ENCODE data around the gene IQGAP3.

The IQGAP3 gene

GRCh38 chr1:156504438-156504813 lies 67.9 kb downstream of the IQGAP3 start:
- H3K36me3 ChIP-seq = peaks cover 0 to 1% (median 0%) of the 10 kb centered on the region in 11 experiments; a peak in 4 of 22 replicates
- peaks cover 75 to 78% (median 76%) of the 10 kb centered on the region in 10 experiments for H3K4me1 ChIP-seq
- H3K9me3 ChIP-seq (replicated peaks in 1 of 11) = no peaks in the 10 kb centered on the region
- peaks cover 2 to 10% (median 8%) of the 10 kb centered on the region in 11 experiments; a peak in 19 of 22 replicates for H4K20me1 ChIP-seq
- no peaks in the 10 kb centered on the region for H3K27me3 ChIP-seq
- H3K4me2 ChIP-seq = peak overlapping the region; percentile 86 to 98 (median 94)
- peak overlapping the region; percentile 32 to 99 (median 76); a peak in 18 of 20 replicates for H3K4me3 ChIP-seq
- TF ChIP-seq Cebpa-rat (IDR thresholded peaks at IDR 0.05) = no peak
- peak overlapping the region; percentile 93 to 100 (median 98) for H3K9ac ChIP-seq
- peak overlapping the region; percentile 95 to 100 (median 99) for H3K27ac ChIP-seq

- Histone ChIP-seq H3K4me2 (peak overlapping the region; percentile 86 to 98 (median 94)), H4K20me1 (peaks cover 8 to 15% (median 14%) of the 10 kb centered on the region in 11 experiments; a peak in 21 of 22 replicates), H3K4me3 (peak overlapping the region; percentile 46 to 99 (median 96); a peak in 19 of 20 replicates), H3K27ac (peak overlapping the region; percentile 95 to 100 (median 99)), H3K27me3 (no peaks in the 10 kb centered on the region), H3K9me3 (replicated peaks in 1 of 11) (no peaks in the 10 kb centered on the region), H3K9ac (peak overlapping the region; percentile 93 to 100 (median 98)), H3K36me3 (peaks cover 0 to 7% (median 5%) of the 10 kb centered on the region in 11 experiments; a peak in 5 of 22 replicates), H3K4me1 (peaks cover 69 to 72% (median 71%) of the 10 kb centered on the region in 10 experiments)
- no peak for TF ChIP-seq Cebpa-rat (IDR thresholded peaks at IDR 0.05)
Observed at GRCh38 chr1:156503698-156504437, 68.5 kb downstream of the IQGAP3 start.

DNA sequence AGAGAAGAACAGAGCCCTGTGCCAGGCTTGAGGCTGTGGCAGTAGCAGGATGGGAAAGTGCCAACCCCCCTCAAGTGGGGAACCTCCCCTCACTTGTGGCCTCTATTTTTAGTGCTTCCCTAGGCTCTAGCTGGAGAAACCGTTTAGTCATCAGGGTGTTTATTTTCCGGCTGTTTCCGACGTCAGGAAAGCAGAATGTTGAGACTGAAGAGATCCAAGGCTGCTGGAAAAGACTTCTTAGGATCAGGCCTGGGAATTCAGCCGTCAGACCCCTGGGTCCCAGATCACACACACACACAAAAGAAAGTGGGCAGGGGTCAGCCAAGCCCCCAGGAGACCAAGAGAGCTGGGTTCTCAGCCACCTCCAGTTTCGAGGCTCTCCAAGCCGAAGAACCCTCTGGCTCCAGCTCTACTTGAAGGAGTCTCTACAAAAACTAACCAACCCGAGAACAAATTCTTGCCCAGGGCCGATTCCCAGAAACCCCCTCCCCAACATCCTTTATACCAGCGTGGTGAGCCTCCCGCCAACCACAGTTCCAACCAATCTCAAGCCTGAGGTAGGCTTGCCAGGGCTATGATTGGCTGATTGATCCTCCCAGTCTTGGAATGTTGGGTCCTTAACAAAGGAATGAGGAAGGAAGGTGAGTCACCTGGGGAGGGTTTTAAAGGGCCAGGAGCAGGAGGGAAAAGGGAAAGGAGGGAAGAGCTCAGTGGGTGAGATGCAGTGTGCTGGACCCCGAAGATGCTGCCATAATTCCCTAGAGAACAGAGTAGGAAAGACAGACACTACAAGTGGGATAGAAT lies 69.3 kb downstream of the IQGAP3 start:
- Histone ChIP-seq H3K4me2 (peak overlapping the region; percentile 86 to 98 (median 94)), H4K20me1 (peaks cover 14 to 23% (median 20%) of the 10 kb centered on the region in 11 experiments), H3K4me1 (peaks cover 63 to 67% (median 65%) of the 10 kb centered on the region in 10 experiments), H3K36me3 (peaks cover 0 to 12% (median 8%) of the 10 kb centered on the region in 11 experiments; a peak in 6 of 22 replicates), H3K27ac (peak overlapping the region; percentile 95 to 100 (median 99)), H3K9ac (peak overlapping the region; percentile 93 to 100 (median 98)), H3K9me3 (replicated peaks in 1 of 11) (no peaks in the 10 kb centered on the region), H3K27me3 (no peaks in the 10 kb centered on the region), H3K4me3 (peak overlapping the region; percentile 46 to 99 (median 96))
- no peak for TF ChIP-seq Cebpa-rat (IDR thresholded peaks at IDR 0.05)

DNA sequence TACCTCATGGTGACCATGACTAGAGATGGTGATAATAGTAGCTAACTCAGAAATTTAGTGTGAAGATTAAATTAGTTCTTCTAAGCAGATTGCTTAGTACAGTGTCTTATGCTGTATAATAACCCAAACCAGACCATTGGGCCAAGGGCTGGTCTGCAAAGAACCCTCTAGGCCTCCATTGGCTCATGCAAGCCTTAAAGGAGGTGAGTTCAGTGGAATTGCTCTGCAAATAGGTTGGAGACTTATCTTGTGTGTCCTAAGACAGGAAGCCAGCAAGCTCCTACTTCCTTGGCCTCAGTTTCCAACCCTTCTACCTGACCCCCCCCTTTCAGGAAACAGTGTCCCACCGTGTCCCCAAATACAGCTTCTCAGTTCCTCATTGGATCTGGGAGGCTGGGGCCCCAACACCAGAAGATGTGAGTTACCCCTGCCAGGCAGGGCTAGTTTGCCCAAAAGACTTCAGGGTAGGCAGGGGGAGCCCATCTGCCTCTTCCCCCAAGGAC lies 69.9 kb downstream of the IQGAP3 start:
- Histone ChIP-seq H4K20me1 (peaks cover 21 to 30% (median 27%) of the 10 kb centered on the region in 11 experiments), H3K27me3 (no peaks in the 10 kb centered on the region), H3K9me3 (replicated peaks in 1 of 11) (no peaks in the 10 kb centered on the region), H3K4me2 (peak overlapping the region; percentile 86 to 98 (median 94)), H3K9ac (peak overlapping the region; percentile 93 to 100 (median 98)), H3K4me1 (peaks cover 63 to 67% (median 65%) of the 10 kb centered on the region in 10 experiments), H3K36me3 (peaks cover 0 to 18% (median 13%) of the 10 kb centered on the region in 11 experiments; a peak in 14 of 22 replicates), H3K4me3 (peak overlapping the region; percentile 50 to 99 (median 96)), H3K27ac (peak overlapping the region; percentile 95 to 100 (median 99))
- no peak for TF ChIP-seq Cebpa-rat (IDR thresholded peaks at IDR 0.05)

DNA sequence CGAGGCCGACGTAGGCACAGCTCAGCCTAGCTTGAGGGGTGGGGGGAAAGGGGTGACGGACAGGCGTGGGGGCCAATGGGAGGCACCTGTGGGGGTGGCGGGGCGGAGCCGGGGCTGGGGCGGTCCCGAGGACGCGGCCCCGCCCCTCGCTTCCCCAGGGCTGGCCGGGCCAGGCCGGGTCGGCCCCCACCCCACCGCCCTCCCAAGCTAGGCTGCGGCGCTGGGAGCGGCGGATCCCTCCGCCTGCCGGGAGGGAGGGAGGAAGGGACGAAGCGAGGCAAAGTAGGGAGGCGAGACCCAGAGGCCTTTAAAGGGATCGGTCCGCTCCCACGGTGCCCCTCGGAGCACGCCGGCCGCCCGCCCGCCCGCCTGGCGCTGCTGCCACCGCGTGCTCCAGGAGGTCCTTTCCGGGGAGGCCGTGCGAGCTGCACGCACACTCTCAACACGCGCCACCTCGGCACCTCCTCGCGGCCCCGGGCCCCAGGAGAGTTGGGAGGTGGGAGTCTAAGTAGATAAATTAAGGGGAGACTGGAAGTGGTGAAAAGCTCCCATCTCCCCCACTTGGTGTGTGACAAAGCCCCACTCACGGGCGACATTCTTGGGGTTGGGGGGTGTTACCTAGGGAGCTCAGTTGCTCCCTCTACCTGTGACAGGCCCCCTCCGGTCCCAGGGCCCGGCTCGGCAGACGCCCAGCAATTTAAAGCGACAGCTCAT lies 71.4 kb downstream of the IQGAP3 start:
- TF ChIP-seq Cebpa-rat (IDR thresholded peaks at IDR 0.05) = no peak
- Histone ChIP-seq H4K20me1 (peaks cover 36 to 45% (median 42%) of the 10 kb centered on the region in 11 experiments), H3K4me3 (peak overlapping the region; percentile 89 to 99 (median 98)), H3K36me3 (peaks cover 0 to 33% (median 24%) of the 10 kb centered on the region in 11 experiments; a peak in 15 of 22 replicates), H3K9me3 (replicated peaks in 1 of 11) (no peaks in the 10 kb centered on the region), H3K4me1 (peaks cover 63 to 67% (median 65%) of the 10 kb centered on the region in 10 experiments), H3K9ac (peak overlapping the region; percentile 93 to 100 (median 98)), H3K27ac (peak overlapping the region; percentile 95 to 100 (median 99)), H3K27me3 (no peaks in the 10 kb centered on the region), H3K4me2 (peak overlapping the region; percentile 86 to 98 (median 94))

DNA sequence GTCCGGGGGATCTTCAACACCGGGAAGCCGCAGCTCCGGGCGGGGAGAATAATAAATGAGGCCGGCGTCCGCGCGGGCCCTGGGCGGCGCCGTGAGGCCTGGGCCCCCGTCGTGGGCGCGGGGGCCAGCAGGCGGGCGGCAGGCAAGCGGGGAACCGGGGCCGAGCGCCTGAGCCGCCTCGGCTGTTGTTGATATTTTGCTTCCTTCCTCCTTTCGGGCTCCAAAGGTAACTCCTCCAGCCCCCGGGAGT lies 71.9 kb downstream of the IQGAP3 start, which contains the start of gene MEF2D:
Gene MEF2D (minus strand): TSS at position 233 of the 250 bp plus-strand sequence. CDS start 17,483 bp downstream, outside the sequence.
- TF ChIP-seq Cebpa-rat (IDR thresholded peaks at IDR 0.05) = no peak
- H3K27ac ChIP-seq = peak within 1 kb of the TSS; percentile 95 to 100 (median 99)
- peaks cover 63 to 67% (median 65%) of the 10 kb centered on the region in 10 experiments for H3K4me1 ChIP-seq
- H3K4me3 ChIP-seq = peak within 1 kb of the TSS; percentile 89 to 99 (median 98)
- H4K20me1 ChIP-seq = peaks cover 41 to 49% (median 47%) of the 10 kb centered on the region in 11 experiments
- H3K9me3 ChIP-seq (replicated peaks in 1 of 11) = no peaks in the 10 kb centered on the region
- no peaks in the 10 kb centered on the region for H3K27me3 ChIP-seq
- H3K9ac ChIP-seq = peak within 1 kb of the TSS; percentile 93 to 100 (median 98)
- H3K36me3 ChIP-seq = peaks cover 5 to 38% (median 29%) of the 10 kb centered on the region in 11 experiments; a peak in 16 of 22 replicates
- peak within 1 kb of the TSS; percentile 93 to 100 (median 98) for H3K4me2 ChIP-seq

DNA sequence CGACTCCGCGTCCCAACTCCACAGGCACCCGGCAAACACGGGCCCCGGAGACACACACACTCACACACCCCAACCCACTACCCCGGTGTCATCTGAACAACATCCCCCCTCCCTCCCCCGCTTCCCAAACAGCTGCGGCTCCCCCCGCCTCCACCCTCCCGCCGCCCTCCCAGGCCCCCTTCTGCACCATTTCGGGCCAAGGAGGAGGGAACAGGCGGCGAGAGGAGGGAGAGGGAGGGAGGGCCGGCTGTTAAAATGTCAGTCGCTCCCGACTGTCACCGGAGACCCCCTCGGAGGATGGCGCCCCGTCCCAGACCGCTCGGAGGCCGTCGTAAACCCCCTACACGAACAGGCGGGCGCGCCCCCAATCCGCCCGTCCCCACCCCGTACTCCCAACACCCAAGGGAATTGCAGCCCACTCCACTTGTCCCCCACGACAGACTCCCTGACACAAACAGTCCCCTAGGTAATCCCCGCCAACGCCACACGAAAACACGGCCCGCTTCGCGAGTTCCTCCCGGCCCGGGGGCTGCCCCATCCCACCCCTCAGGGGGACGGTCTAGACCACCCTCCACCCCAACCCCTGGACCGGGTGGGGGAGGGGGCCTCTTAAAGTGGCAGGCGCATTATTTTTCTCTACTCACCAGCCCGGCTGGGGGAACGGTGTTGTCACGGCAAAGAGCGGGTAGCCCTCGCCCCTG lies 72.4 kb downstream of the IQGAP3 start:
- Histone ChIP-seq H3K36me3 (peaks cover 9 to 43% (median 34%) of the 10 kb centered on the region in 11 experiments; a peak in 20 of 22 replicates), H3K4me2 (peak overlapping the region; percentile 92 to 100 (median 98); a peak in 21 of 22 replicates), H3K9me3 (replicated peaks in 1 of 11) (no peaks in the 10 kb centered on the region), H3K27me3 (no peaks in the 10 kb centered on the region), H3K9ac (peak overlapping the region; percentile 93 to 100 (median 98)), H4K20me1 (peaks cover 45 to 54% (median 51%) of the 10 kb centered on the region in 11 experiments), H3K4me3 (peak overlapping the region; percentile 89 to 99 (median 98)), H3K4me1 (peaks cover 66 to 70% (median 68%) of the 10 kb centered on the region in 10 experiments), H3K27ac (peak overlapping the region; percentile 95 to 100 (median 99))
- TF ChIP-seq Cebpa-rat (IDR thresholded peaks at IDR 0.05) = no peak
